GM12878 (cell line): ENCODE measurements around the gene ADSL.

Experiments
- CEBPB ChIP-seq, 2 experiments: fragments of 150-350 bp in 1 of 2; IDR thresholded peaks; 2 replicates each; pipeline ENCODE4 v1.6.1; 2012 to 2014; ENCODE audit warnings: low read depth in 2 of 2, low read length in 2 of 2, borderline replicate concordance in 1 of 2, inconsistent platforms in 1 of 2
- CTCF ChIP-seq, 3 experiments: IDR thresholded peaks in 2 of 3; conservative IDR thresholded peaks in 1 of 3; 2 replicates each; pipeline ENCODE4 v1.5.1; 2011; ENCODE audit warnings: low read depth in 3 of 3, low read length in 3 of 3, mild to moderate bottlenecking in 3 of 3, control low read depth in 2 of 3, moderate library complexity in 2 of 3, inconsistent platforms in 1 of 3, mixed read lengths in 1 of 3; ENCODE audit not compliant: control insufficient read depth in 2 of 3, insufficient read depth in 1 of 3; ENCODE audit errors: extremely low read depth in 1 of 3
- E2F8 ChIP-seq: fragments of 450-650 bp; IDR thresholded peaks from 2 replicates; pipeline ENCODE4 v1.6.1; 2018; ENCODE audit warnings: mild to moderate bottlenecking, low read depth, moderate library complexity; ENCODE audit not compliant: partially characterized antibody
- E4F1 ChIP-seq: fragments of 450-650 bp; IDR thresholded peaks from 2 replicates; pipeline ENCODE4 v1.6.1; 2018; ENCODE audit warnings: borderline replicate concordance, mild to moderate bottlenecking; ENCODE audit not compliant: partially characterized antibody
- LARP7 ChIP-seq: fragments of 450-650 bp; IDR thresholded peaks from 2 replicates; pipeline ENCODE4 v1.6.1; 2017; ENCODE audit warnings: mild to moderate bottlenecking
- POLR2A ChIP-seq: IDR thresholded peaks from 2 replicates; pipeline ENCODE4 v1.6.1; 2011; ENCODE audit warnings: low read depth, mild to moderate bottlenecking, low read length
- POLR2AphosphoS2 ChIP-seq: IDR thresholded peaks from 2 replicates; pipeline ENCODE4 v1.6.1; 2011; ENCODE audit warnings: low read depth, mild to moderate bottlenecking, low read length, improper control_type of control experiment, moderate library complexity
- POU2F2 ChIP-seq: IDR thresholded peaks from 3 replicates; pipeline ENCODE4 v1.6.1; 2011; ENCODE audit warnings: low read depth, mild to moderate bottlenecking, low read length, borderline replicate concordance
- SMC3 ChIP-seq: IDR thresholded peaks from 2 replicates; pipeline ENCODE4 v1.6.1; 2011; ENCODE audit warnings: low read length, improper control_type of control experiment, borderline replicate concordance
- YY1 ChIP-seq: IDR thresholded peaks from 2 replicates; pipeline ENCODE4 v1.6.1; 2011; ENCODE audit warnings: low read depth, mild to moderate bottlenecking, low read length
- TF ChIP-seq, protein P1 (sequence below): fragments of 150-350 bp; IDR thresholded peaks from 2 replicates; pipeline ENCODE4 v1.6.1; 2016; ENCODE audit warnings: low read depth, low read length
- TF ChIP-seq, protein P2 (sequence below): IDR thresholded peaks from 2 replicates; pipeline ENCODE4 v1.6.1; 2012; ENCODE audit warnings: improper control_type of control experiment, low read depth, low read length; ENCODE audit not compliant: insufficient replicate concordance
- TF ChIP-seq, protein P3 (sequence below): fragments of 450-650 bp; IDR thresholded peaks from 2 replicates; pipeline ENCODE4 v1.6.1; 2017; ENCODE audit warnings: mild to moderate bottlenecking

DNA sequence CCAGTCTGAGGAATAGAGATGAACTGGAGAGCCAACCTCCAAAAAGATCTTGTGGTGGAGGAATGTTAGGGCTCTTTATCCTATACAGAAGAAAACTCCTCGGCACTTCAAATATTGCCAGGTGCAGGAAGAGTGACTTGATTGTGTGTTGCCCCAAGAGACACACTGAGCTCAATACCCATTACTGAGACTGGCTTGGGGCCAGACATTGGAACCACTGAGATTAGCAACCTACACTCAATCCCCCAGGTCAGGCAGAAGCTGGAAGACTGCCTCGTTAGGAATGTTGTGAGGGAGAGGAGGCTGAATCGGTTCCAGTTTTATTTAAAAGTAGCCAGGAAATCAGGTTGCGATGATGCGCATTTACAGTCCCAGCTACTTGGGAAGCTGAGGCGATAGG lies 21.7 kb downstream of the ADSL start:
- no peak for TF ChIP-seq POLR2AphosphoS2
- TF ChIP-seq POU2F2, result no peak
- TF ChIP-seq E4F1, result no peak
- TF ChIP-seq CTCF (IDR thresholded peaks at IDR 0.05 in 2 of 3, conservative IDR thresholded peaks at IDR 0.05 in 1 of 3; ENCODE audit: control insufficient read depth in 2 of 3, extremely low read depth in 1 of 3, insufficient read depth in 1 of 3, low read depth in 3 of 3, low read length in 3 of 3), result no peak
- TF ChIP-seq YY1, result no peak
- TF ChIP-seq, protein P1, sequence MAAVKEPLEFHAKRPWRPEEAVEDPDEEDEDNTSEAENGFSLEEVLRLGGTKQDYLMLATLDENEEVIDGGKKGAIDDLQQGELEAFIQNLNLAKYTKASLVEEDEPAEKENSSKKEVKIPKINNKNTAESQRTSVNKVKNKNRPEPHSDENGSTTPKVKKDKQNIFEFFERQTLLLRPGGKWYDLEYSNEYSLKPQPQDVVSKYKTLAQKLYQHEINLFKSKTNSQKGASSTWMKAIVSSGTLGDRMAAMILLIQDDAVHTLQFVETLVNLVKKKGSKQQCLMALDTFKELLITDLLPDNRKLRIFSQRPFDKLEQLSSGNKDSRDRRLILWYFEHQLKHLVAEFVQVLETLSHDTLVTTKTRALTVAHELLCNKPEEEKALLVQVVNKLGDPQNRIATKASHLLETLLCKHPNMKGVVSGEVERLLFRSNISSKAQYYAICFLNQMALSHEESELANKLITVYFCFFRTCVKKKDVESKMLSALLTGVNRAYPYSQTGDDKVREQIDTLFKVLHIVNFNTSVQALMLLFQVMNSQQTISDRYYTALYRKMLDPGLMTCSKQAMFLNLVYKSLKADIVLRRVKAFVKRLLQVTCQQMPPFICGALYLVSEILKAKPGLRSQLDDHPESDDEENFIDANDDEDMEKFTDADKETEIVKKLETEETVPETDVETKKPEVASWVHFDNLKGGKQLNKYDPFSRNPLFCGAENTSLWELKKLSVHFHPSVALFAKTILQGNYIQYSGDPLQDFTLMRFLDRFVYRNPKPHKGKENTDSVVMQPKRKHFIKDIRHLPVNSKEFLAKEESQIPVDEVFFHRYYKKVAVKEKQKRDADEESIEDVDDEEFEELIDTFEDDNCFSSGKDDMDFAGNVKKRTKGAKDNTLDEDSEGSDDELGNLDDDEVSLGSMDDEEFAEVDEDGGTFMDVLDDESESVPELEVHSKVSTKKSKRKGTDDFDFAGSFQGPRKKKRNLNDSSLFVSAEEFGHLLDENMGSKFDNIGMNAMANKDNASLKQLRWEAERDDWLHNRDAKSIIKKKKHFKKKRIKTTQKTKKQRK, result no peak
- TF ChIP-seq, protein P2, sequence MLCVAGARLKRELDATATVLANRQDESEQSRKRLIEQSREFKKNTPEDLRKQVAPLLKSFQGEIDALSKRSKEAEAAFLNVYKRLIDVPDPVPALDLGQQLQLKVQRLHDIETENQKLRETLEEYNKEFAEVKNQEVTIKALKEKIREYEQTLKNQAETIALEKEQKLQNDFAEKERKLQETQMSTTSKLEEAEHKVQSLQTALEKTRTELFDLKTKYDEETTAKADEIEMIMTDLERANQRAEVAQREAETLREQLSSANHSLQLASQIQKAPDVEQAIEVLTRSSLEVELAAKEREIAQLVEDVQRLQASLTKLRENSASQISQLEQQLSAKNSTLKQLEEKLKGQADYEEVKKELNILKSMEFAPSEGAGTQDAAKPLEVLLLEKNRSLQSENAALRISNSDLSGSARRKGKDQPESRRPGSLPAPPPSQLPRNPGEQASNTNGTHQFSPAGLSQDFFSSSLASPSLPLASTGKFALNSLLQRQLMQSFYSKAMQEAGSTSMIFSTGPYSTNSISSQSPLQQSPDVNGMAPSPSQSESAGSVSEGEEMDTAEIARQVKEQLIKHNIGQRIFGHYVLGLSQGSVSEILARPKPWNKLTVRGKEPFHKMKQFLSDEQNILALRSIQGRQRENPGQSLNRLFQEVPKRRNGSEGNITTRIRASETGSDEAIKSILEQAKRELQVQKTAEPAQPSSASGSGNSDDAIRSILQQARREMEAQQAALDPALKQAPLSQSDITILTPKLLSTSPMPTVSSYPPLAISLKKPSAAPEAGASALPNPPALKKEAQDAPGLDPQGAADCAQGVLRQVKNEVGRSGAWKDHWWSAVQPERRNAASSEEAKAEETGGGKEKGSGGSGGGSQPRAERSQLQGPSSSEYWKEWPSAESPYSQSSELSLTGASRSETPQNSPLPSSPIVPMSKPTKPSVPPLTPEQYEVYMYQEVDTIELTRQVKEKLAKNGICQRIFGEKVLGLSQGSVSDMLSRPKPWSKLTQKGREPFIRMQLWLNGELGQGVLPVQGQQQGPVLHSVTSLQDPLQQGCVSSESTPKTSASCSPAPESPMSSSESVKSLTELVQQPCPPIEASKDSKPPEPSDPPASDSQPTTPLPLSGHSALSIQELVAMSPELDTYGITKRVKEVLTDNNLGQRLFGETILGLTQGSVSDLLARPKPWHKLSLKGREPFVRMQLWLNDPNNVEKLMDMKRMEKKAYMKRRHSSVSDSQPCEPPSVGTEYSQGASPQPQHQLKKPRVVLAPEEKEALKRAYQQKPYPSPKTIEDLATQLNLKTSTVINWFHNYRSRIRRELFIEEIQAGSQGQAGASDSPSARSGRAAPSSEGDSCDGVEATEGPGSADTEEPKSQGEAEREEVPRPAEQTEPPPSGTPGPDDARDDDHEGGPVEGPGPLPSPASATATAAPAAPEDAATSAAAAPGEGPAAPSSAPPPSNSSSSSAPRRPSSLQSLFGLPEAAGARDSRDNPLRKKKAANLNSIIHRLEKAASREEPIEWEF, result no peak
- no peak for TF ChIP-seq LARP7
- TF ChIP-seq, protein P3, sequence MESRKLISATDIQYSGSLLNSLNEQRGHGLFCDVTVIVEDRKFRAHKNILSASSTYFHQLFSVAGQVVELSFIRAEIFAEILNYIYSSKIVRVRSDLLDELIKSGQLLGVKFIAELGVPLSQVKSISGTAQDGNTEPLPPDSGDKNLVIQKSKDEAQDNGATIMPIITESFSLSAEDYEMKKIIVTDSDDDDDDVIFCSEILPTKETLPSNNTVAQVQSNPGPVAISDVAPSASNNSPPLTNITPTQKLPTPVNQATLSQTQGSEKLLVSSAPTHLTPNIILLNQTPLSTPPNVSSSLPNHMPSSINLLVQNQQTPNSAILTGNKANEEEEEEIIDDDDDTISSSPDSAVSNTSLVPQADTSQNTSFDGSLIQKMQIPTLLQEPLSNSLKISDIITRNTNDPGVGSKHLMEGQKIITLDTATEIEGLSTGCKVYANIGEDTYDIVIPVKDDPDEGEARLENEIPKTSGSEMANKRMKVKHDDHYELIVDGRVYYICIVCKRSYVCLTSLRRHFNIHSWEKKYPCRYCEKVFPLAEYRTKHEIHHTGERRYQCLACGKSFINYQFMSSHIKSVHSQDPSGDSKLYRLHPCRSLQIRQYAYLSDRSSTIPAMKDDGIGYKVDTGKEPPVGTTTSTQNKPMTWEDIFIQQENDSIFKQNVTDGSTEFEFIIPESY, result no peak
- no peak for TF ChIP-seq E2F8
- no peak for TF ChIP-seq CEBPB (IDR thresholded peaks at IDR 0.05; ENCODE audit: borderline replicate concordance in 1 of 2, low read depth in 2 of 2, low read length in 2 of 2)
- TF ChIP-seq SMC3, result no peak
- no peak for TF ChIP-seq POLR2A
